Endothelial cell of umbilical vein (primary cell): ENCODE data around the gene MEGF10. TPM values are rescaled to one million over a fixed set of nuclear protein-coding genes. Genes with fewer than 3 reads are reported as not detected.
"Not testable (repeated sequence)": the region's sequence is repeated elsewhere in the genome, so short reads cannot be mapped to it uniquely, and the experiment has no call there.

Source experiments
- BruUV-seq: library from RNA; stranded (reverse); fragments of 400-500 nt; replicated peaks from 2 replicates; lab custom pipeline; 2021; lab: Mats Ljungman, UMichigan
- CTCF ChIA-PET: fragments of 300-600, 350-600 bp; sonication (Branson Sonifier 250); formaldehyde crosslinking; loops from one replicate; lab custom pipeline; 2021; ENCODE audit warnings: antibody characterized with exemption, inconsistent platforms; lab: Charles Lee
- POLR2A ChIA-PET: fragments of 300-600, 350-600 bp; sonication (Branson Sonifier 250); formaldehyde crosslinking; loops from one replicate; lab custom pipeline; 2021; ENCODE audit warnings: antibody characterized with exemption, inconsistent platforms; lab: Charles Lee
- DNase-seq: peaks from one replicate; pipeline ENCODE4 v3.0.0-alpha.2; 2011; ENCODE audit warnings: low read depth, low spot score
- FAIRE-seq: peaks from 2 replicates; lab custom pipeline; 2011; peaks lifted over from hg19 to GRCh38; lab: Jason Lieb, UNC
- H2AFZ ChIP-seq: 2 replicates; pipeline ENCODE4 v1.6.0; 2012; ENCODE audit warnings: low read depth, low read length, control low read depth, inconsistent platforms
- H3K27ac ChIP-seq: 2 replicates; pipeline ENCODE4 v1.5.1; 2011; ENCODE audit warnings: low read depth, mild to moderate bottlenecking, control low read depth, low read length, moderate library complexity; ENCODE audit not compliant: insufficient read depth
- H3K27me3 ChIP-seq, 2 experiments: 2 replicates each; pipeline versions ENCODE4 v1.6.0 to v1.6.1; 2011; ENCODE audit warnings: low read length in 2 of 2, mixed read lengths in 1 of 2; ENCODE audit not compliant: control insufficient read depth in 2 of 2, insufficient read depth in 2 of 2
- H3K36me3 ChIP-seq, 2 experiments: 2 replicates in 1 of 2; 3 replicates in 1 of 2; pipeline ENCODE4 v1.5.1; 2011; ENCODE audit warnings: low read length in 2 of 2, mild to moderate bottlenecking in 1 of 2, moderate library complexity in 1 of 2; ENCODE audit not compliant: control insufficient read depth in 2 of 2, insufficient read depth in 2 of 2; ENCODE audit errors: extremely low read depth in 1 of 2
- H3K4me1 ChIP-seq: 3 replicates; pipeline ENCODE4 v1.5.1; 2011; ENCODE audit warnings: mild to moderate bottlenecking, low read length; ENCODE audit not compliant: control insufficient read depth, insufficient read depth; ENCODE audit errors: extremely low read depth
- H3K4me2 ChIP-seq: 2 replicates; pipeline ENCODE4 v1.6.1; 2011; ENCODE audit warnings: low read length, control low read depth, mixed read lengths; ENCODE audit not compliant: insufficient read depth
- H3K4me3 ChIP-seq, 3 experiments: fragments of 200-600 bp in 1 of 3; sonication (generic), shearing (Covaris generic) in 1 of 3; replicated peaks in 1 of 3; 2 replicates each; pipeline ENCODE4 v1.5.1; 2011 to 2016; ENCODE audit warnings: control low read depth in 3 of 3, low read length in 3 of 3, mild to moderate bottlenecking in 2 of 3, inconsistent platforms in 1 of 3, low read depth in 1 of 3, moderate library complexity in 1 of 3; ENCODE audit not compliant: insufficient read depth in 1 of 3
- H3K79me2 ChIP-seq: 2 replicates; pipeline ENCODE4 v1.6.0; 2012; ENCODE audit warnings: low read length, inconsistent platforms; ENCODE audit not compliant: control insufficient read depth, insufficient read depth
- H3K9ac ChIP-seq: replicated peaks from 2 replicates; pipeline ENCODE3; 2011; ENCODE audit warnings: low read length, control low read depth; ENCODE audit not compliant: insufficient read depth; ENCODE audit errors: extremely low read depth
- H3K9me1 ChIP-seq: replicated peaks from 3 replicates; pipeline ENCODE4 v1.6.0; 2011; ENCODE audit warnings: mild to moderate bottlenecking, low read length; ENCODE audit not compliant: control insufficient read depth, insufficient read depth; ENCODE audit errors: extremely low read depth
- H3K9me3 ChIP-seq: replicated peaks from 2 replicates; pipeline ENCODE4 v1.5.1; 2012; ENCODE audit warnings: low read length, inconsistent platforms; ENCODE audit not compliant: control insufficient read depth, insufficient read depth
- H4K20me1 ChIP-seq: replicated peaks from 2 replicates; pipeline ENCODE3; 2011; ENCODE audit warnings: mild to moderate bottlenecking, low read length; ENCODE audit not compliant: control insufficient read depth, insufficient read depth; ENCODE audit errors: extremely low read depth
- EZH2 ChIP-seq: IDR thresholded peaks from 2 replicates; pipeline ENCODE4 v1.6.1; 2012; ENCODE audit warnings: borderline replicate concordance, low read depth, mild to moderate bottlenecking, moderate library complexity, low read length, inconsistent platforms; ENCODE audit not compliant: severe bottlenecking
- FOS ChIP-seq: IDR thresholded peaks from 2 replicates; pipeline ENCODE4 v1.6.1; 2011; ENCODE audit warnings: mild to moderate bottlenecking, low read length, moderate library complexity, borderline replicate concordance; ENCODE audit not compliant: insufficient read depth
- GATA2 ChIP-seq: IDR thresholded peaks from 2 replicates; pipeline ENCODE4 v1.7.0; 2011; ENCODE audit warnings: low read depth, mild to moderate bottlenecking, moderate library complexity, mixed read lengths, low read length; ENCODE audit not compliant: insufficient read length, insufficient read depth
- JUN ChIP-seq: IDR thresholded peaks from 2 replicates; pipeline ENCODE4 v1.6.1; 2011; ENCODE audit warnings: borderline replicate concordance, low read depth; ENCODE audit not compliant: insufficient read length, insufficient read depth
- MYC ChIP-seq: IDR thresholded peaks from one replicate; pipeline ENCODE4 v1.6.1; 2011; ENCODE audit warnings: mild to moderate bottlenecking, low read depth, low read length
- POLR2A ChIP-seq: IDR thresholded peaks from 2 replicates; pipeline ENCODE4 v1.6.1; 2012; ENCODE audit warnings: low read depth, mild to moderate bottlenecking, control low read depth, low read length
- POLR2AphosphoS5 ChIP-seq: IDR thresholded peaks from 2 replicates; pipeline ENCODE4 v1.6.1; 2012; ENCODE audit warnings: low read depth, mild to moderate bottlenecking, control low read depth, low read length, moderate library complexity; ENCODE audit not compliant: insufficient read depth
- dilution Hi-C: fragments of 300-500 bp; cut with MboI; formaldehyde crosslinking; loops from one replicate; pipeline ENCODE4 v1.15.0; 2019; ENCODE audit warnings: low sequenced_read_pairs; ENCODE audit not compliant: extremely low pct_ligation_motif_present
- intact Hi-C: fragments of 100-400 bp; cut with micrococcal nuclease; formaldehyde crosslinking; loops from one replicate; pipeline ENCODE4 v1.10.0; 2022
- polyA plus RNA-seq, 4 experiments: library from polyadenylated mRNA; depleted of rRNA in 3 of 4; stranded (reverse) in 3 of 4; unstranded in 1 of 4; fragments of >200 nt; gene quantifications; 2 replicates each; pipeline versions ENCODE4 v1.2.1 to v1.2.3, GENCODE V29; 2011 to 2012; ENCODE audit warnings: missing spikeins in 1 of 4
- total RNA-seq: library from RNA; stranded (reverse); gene quantifications from 2 replicates; pipeline ENCODE4 v1.2.3, GENCODE V29; 2021
- TF ChIP-seq, protein P1 (sequence below): IDR thresholded peaks from 2 replicates; pipeline ENCODE4 v1.6.1; 2011; ENCODE audit not compliant: insufficient read depth, insufficient read length
- TF ChIP-seq, protein P2 (sequence below), 2 donors: IDR thresholded peaks; 1 replicate in 1 of 2; 2 replicates in 1 of 2; pipeline ENCODE4 v1.5.1; 2011; ENCODE audit warnings: low read length in 2 of 2, mild to moderate bottlenecking in 2 of 2, moderate library complexity in 2 of 2, control low read depth in 1 of 2, inconsistent platforms in 1 of 2, low read depth in 1 of 2; ENCODE audit not compliant: insufficient read depth in 1 of 2; ENCODE audit errors: extremely low read depth in 1 of 2

MEGF10 gene
- total and polyA plus RNA-seq, 2 donors (not counting 3 experiments of a cell fraction or from before 2014, with no cell fraction given) = 0.30 to 1.00 TPM

DNA sequence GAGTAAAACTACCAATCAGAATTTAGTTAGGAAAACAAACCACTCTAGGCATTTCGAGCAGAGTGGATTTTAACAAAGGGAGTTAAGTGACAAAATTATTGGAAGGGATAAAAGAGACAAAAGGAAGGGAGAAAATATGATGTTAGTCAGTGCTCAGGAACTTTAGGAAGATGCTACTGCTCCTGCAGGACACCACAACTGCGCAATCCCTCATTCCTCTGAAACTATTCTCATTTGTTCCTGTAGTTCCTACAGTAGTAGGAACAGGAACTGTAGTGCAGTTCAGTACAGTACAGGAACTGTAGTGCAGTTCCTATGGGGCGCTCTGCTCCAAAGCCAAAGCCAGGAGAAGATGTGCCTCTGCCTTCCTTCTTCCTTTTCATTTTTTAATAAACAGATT lies 29.9 kb upstream of the MEGF10 start:
- ChIA-PET POLR2A (no interaction called here), CTCF (no interaction called here)
- no TSS peak for BruUV-seq
- H3K79me2 ChIP-seq = no peaks in the 10 kb centered on the region
- H3K9me1 ChIP-seq = no peaks in the 10 kb centered on the region
- peaks cover 5 to 6% of the 10 kb centered on the region in 2 experiments for H3K27me3 ChIP-seq
- dilution Hi-C loops = no loop called here
- H3K27ac ChIP-seq = no peak overlapping the region
- FAIRE-seq (no peak), DNase-seq (no peak)
- TF ChIP-seq EZH2 (no peak), FOS (no peak), POLR2AphosphoS5 (no peak), GATA2 (no peak), POLR2A (no peak), MYC (no peak), JUN (no peak)
- TF ChIP-seq, protein P1, sequence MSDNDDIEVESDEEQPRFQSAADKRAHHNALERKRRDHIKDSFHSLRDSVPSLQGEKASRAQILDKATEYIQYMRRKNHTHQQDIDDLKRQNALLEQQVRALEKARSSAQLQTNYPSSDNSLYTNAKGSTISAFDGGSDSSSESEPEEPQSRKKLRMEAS = no peak
- TF ChIP-seq, protein P2, sequence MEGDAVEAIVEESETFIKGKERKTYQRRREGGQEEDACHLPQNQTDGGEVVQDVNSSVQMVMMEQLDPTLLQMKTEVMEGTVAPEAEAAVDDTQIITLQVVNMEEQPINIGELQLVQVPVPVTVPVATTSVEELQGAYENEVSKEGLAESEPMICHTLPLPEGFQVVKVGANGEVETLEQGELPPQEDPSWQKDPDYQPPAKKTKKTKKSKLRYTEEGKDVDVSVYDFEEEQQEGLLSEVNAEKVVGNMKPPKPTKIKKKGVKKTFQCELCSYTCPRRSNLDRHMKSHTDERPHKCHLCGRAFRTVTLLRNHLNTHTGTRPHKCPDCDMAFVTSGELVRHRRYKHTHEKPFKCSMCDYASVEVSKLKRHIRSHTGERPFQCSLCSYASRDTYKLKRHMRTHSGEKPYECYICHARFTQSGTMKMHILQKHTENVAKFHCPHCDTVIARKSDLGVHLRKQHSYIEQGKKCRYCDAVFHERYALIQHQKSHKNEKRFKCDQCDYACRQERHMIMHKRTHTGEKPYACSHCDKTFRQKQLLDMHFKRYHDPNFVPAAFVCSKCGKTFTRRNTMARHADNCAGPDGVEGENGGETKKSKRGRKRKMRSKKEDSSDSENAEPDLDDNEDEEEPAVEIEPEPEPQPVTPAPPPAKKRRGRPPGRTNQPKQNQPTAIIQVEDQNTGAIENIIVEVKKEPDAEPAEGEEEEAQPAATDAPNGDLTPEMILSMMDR (IDR thresholded peaks at IDR 0.05; ENCODE audit: extremely low read depth in 1 of 2, insufficient read depth in 1 of 2, low read depth in 1 of 2, low read length in 2 of 2) = no peak
- H4K20me1 ChIP-seq = no peaks in the 10 kb centered on the region
- no peaks in the 10 kb centered on the region for H3K36me3 ChIP-seq
- H3K9me3 ChIP-seq = no peaks in the 10 kb centered on the region
- no peaks in the 10 kb centered on the region for H3K4me1 ChIP-seq
- no peak overlapping the region for H2AFZ ChIP-seq
- no peak overlapping the region for H3K4me3 ChIP-seq
- intact Hi-C loops = no loop called here
- H3K9ac ChIP-seq = no peak overlapping the region
- H3K4me2 ChIP-seq = no peak overlapping the region

DNA sequence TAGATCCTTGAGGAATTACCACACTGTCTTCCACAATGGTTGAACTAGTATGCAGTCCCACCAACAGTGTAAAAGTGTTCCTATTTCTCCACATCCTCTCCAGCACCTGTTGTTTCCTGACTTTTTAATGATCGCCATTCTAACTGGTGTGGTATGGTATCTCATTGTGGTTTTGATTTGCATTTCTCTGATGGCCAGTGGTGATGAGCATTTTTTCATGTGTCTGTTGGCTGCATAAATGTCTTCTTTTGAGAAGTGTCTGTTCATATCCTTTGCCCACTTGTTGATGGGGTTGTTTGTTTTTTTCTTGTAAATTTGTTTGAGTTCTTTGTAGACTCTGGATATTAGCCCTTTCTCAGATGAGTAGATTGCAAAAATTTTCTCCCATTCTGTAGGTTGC lies 25.1 kb upstream of the MEGF10 start:
- BruUV-seq, H3K27ac ChIP-seq, H2AFZ ChIP-seq, H3K4me3 ChIP-seq, FAIRE-seq, H3K4me2 ChIP-seq, H3K9ac ChIP-seq, POLR2A ChIA-PET, H4K20me1 ChIP-seq, H3K36me3 ChIP-seq, intact Hi-C loops, CTCF ChIA-PET, H3K79me2 ChIP-seq, H3K4me1 ChIP-seq, H3K9me3 ChIP-seq, dilution Hi-C loops, H3K9me1 ChIP-seq, DNase-seq, H3K27me3 ChIP-seq: not testable (repeated sequence)

DNA sequence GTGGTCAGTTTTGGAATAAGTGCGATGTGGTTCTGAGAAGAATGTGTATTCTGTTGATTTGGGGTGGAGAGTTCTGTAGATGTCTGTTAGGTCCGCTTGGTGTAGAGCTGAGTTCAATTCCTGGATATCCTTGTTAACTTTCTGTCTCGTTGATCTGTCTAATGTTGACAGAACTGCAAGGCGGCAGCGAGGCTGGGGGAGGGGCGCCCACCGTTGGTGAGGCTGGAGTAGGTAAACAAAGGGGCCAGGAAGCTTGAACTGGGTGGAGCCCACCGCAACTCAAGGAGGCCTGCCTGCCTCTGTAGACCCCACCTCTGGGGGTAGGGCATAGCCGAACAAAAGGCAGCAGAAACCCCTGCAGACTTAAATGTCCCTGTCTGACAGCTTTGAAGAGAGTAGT lies 22.3 kb upstream of the MEGF10 start:
- H2AFZ ChIP-seq, POLR2A ChIA-PET, H3K27ac ChIP-seq, H3K9me3 ChIP-seq, H3K9ac ChIP-seq, BruUV-seq, H3K4me3 ChIP-seq, H3K36me3 ChIP-seq, H3K9me1 ChIP-seq, H3K4me1 ChIP-seq, intact Hi-C loops, H3K4me2 ChIP-seq, FAIRE-seq, DNase-seq, CTCF ChIA-PET, H3K27me3 ChIP-seq, dilution Hi-C loops, H3K79me2 ChIP-seq, H4K20me1 ChIP-seq: not testable (repeated sequence)
